HG03342 (cell line): ENCODE measurements around the gene MT1G.
"Not testable (repeated sequence)": the region's sequence is repeated elsewhere in the genome, so short reads cannot be mapped to it uniquely, and the experiment has no call there.

ENCODE experiments used
- ATAC-seq: cut with Tn5 transposase; IDR thresholded peaks from one replicate; pipeline ENCODE4 v1.9.1; 2021; ENCODE audit warnings: mild to moderate bottlenecking, moderate library complexity; ENCODE audit not compliant: unreplicated experiment

MT1G gene

DNA sequence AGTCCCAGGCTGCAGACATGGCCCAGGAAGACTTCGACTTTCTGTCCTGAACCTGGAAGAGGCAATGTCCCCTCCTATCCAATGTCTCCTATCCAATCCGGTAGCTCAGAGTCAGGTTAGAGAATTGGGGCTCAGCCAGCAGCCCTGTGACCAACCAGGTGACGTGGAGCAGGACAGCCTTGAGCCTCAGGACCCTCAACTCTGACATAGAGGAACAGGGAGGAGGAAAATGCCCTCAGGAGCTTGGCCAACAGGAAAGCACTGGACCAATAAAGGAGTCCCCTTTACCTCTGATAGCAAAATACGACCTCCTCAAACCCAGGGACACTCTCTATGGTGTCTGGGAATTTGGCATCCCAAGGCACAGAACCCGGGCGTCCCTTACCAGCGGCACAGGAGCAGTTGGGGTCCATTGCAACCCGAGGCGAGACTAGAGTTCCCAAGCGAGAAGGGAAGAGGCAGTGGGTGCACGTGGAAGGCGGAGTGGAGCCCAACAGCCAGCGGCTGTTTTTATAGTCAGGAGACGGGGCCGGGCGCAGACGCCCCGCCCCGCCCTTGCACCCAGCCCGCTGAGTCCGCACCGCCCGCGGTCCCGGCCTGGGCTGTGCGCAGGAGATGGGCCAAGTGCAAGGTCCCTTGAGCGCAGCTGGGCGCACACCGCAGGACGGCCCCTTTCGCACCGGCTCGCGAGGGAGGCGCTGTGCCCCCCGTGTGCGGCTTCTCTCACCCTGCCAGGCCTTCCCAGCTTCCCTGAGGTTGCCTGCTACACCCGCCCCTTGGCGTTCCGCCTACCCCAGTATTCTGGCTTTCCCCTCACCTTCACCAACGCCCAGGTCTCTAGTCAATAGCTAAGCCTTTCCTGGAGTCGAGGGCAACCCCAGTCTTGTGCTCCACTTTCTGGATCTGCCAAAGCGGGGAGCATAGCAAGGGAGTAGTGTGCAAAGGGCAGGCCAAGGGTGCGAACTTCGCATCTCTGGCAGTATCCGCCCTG lies at the start of gene MT1G:
Gene MT1G, minus strand, starts transcription at position 485 of the 991 bp plus-strand sequence. Its CDS starts 72 bp downstream, at position 413.
- no peak for ATAC-seq

- not testable (repeated sequence) for ATAC-seq
Measured at GRCh38 chr16:56717532-56717931, 49.7 kb upstream of the MT1G start.

DNA sequence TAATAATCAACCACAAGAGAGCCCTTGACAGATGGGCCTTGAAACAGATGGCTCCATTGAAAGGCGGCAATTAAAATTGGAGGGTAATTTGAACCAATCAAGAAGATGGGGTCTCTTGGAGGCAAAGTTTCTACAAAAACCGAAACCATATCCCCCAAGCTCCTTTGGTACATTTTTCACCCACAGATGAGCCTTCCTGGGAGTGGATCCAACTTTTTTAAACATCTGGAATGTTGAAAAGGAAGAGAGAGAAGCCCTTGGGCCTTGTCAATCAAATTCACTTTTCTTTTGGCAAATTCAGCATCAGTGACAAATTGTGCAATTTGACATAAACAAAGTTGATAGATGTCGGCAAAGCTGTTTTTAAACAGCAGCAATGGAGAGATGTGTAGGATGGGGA lies 48.9 kb upstream of the MT1G start:
- no peak for ATAC-seq

GRCh38 chr16:56715126-56715525 lies 47.3 kb upstream of the MT1G start:
- ATAC-seq = no peak

- no peak for ATAC-seq
Measured at GRCh38 chr16:56713794-56714193, 45.9 kb upstream of the MT1G start.

- no peak for ATAC-seq
Measured at GRCh38 chr16:56711862-56712261, 44.0 kb upstream of the MT1G start.

- no peak for ATAC-seq
Measured at GRCh38 chr16:56710181-56710737, 42.4 kb upstream of the MT1G start.

DNA sequence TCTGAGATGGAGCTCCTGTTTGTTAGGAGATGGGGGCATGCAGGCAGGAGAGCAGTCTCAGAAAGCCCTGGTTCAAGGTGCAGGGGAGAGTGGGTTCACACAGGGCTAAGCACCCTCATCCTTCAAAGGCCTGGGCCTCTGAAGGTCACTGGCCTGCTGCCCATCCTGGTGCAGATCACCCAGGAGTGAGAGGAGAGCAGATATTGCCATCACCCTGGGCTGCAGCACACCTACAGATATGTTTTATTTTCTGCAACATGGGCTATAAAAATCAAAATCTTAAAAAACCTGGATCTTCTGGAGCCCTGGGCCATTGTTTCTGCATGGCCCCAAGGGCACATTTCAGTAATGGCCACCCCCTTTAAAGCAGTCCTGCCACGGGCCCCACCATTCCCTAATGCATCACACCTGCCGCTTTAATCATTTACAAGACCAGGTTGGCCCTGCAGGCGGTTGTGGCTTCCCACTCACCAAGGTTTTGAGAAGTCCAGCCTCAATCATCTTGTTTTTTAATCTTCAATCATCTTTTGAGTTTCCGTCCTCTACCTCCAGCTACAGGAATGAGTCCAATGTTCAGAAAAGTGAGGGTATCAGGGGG lies 41.7 kb upstream of the MT1G start:
- ATAC-seq = no peak

DNA sequence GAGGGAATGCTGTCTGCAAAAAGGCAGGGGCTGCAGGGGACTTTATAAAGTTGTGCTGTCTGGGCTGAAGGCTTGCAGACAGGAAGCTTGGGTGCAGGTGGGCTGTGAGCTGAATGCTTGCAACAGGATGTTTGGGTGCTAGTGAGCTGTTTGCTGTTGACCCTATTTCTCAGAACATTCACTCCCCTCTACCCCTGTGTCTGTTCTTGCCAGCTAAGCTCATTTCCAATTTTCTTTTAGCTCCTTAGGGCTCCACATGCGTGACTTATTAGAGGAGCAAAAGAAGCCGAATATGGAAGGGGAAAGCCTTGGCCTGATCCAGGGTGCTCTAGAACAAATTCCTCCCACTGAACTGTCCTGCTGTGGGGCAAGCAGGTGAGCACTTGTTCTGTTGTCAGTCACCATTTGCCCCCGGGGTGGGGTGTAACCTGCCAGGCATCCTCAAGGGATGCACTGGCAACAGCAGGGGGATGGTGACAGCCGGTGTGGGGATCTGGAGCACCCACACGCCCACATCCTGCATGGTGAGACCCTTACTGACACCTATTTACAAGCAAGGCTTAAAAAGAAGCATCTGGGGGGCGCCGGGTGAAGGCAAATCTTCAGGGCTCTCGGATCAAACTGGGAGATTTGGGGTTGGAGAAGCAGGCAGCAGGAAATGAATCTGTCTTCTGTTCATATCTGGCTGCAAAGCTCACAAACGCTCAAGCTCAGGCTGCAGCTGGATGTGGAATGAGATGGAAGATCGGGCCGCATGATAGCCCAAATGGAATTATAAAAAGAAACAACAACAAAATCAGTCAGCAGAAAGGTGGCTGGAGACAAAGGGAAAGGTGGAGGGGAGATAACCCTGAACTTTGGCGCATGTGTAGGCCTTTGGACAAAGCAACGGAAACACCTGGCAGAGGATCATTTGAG lies 40.9 kb upstream of the MT1G start:
- ATAC-seq = no peak

GRCh38 chr16:56702836-56703235 lies 35.0 kb upstream of the MT1G start:
- ATAC-seq = no peak

DNA sequence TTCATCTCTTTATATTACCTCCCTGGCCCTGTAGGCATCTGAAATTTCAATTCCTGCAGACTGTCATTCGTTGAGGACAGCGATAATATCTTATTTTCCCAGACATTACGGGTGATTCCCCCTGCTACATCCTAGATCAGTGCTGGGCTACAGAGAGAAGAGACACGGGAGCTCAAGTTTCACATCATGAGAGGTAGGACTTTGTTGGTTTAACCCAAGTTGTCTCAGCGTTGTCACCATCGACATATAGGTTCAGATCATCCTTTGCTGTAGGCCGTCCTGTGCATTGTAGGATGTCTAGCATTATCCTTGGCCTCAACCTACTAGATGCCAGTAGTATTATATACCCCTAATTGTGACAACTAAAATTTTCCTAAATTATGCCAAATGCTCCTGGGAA lies 33.7 kb upstream of the MT1G start:
- ATAC-seq = no peak

- ATAC-seq = no peak
Measured at GRCh38 chr16:56700631-56701030, 32.8 kb upstream of the MT1G start.

DNA sequence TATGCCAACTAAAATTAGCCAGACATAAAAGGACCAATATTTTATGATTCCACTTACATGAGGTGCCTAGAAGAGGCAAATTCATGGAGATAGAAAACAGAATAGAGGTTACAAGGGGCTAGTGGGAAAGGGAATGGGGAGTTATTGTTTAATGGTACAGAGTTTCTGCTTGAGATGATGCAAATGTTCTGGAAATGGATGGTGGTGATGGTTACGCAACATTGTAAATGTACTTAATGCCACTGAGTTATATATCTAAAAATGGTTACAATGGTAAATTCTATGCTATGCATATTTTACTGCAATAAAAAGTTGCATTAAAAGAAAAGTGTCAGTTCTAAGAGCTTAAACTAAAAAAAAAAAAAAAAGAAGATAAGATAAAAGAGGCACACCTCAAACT lies 32.3 kb upstream of the MT1G start:
- ATAC-seq = no peak

GRCh38 chr16:56697456-56698155 lies 29.7 kb upstream of the MT1G start:
- no peak for ATAC-seq

DNA sequence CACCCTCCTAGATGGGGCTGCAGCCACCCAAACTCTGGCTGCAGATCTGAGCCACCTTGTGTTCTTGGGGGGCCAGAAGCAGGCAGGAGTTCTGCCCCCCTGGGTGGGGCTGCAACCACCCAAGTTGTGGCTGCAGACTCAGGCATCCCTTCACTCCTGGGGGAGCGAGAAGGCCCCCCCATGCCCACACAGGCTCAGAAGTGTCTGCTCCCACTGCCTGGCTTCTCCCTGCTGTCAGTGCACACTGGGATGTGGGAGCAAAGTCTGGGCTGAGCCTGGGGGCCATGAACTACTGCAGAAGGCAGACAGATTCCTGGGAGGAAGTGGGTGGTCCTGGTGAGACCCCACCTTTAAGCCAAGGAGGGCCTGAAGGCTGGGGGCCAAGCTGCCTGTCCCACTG lies 27.4 kb upstream of the MT1G start:
- no peak for ATAC-seq

- ATAC-seq = no peak
Measured at GRCh38 chr16:56691885-56692284, 24.0 kb upstream of the MT1G start.

DNA sequence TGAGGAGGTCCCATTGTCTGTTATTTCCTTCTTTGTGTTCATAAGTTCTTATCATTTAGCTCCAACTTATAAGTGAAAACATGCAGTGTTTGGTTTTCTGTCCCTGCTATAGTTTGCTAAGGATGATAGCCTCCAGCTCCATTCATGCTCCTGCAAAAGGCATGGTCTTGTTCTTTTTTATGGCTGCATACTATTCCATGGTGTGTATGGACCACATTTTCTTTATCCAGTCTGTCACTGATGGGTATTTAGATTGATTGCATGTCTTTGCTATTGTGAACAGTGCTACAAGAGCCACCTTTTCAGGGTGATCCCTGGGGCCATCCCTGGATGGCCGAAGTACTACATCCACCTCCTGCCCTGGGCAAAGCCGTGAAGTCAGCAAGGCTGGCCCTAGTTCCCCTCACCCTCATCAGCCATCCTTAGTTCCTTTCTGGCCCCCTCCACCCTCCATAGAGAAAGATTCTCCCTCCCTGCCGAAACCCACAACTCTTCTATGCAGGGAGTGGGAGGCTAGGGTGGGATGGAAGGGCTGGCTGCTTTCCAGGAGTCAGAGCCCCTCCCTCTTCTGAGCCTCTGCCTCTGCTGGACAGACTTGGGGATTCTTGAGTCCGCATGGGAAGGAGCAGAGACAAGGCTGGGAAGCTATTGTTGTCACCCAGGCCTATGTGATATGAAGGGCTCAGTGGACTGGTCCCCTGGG lies 22.7 kb upstream of the MT1G start:
- ATAC-seq = no peak

- ATAC-seq = no peak
Measured at GRCh38 chr16:56689171-56689570, 21.3 kb upstream of the MT1G start.

DNA sequence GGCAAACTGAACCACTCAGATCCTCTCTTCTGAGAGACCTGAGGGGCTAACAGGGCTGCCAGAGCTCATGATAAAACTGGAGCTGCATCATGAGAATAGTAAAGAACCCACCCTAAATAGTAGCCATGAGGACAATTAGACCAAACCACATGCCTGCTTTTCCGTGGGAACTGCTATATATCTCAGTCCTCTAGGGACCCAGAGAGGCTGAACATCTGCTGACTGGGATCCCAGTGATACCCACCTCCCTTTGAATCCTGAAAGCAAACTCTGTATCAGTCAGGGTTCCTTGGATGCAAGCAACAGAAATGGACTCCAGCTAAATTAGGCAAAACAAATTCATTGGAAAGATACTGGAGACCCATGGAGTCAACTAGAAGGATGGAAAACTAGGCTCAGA lies 20.9 kb upstream of the MT1G start:
- no peak for ATAC-seq

DNA sequence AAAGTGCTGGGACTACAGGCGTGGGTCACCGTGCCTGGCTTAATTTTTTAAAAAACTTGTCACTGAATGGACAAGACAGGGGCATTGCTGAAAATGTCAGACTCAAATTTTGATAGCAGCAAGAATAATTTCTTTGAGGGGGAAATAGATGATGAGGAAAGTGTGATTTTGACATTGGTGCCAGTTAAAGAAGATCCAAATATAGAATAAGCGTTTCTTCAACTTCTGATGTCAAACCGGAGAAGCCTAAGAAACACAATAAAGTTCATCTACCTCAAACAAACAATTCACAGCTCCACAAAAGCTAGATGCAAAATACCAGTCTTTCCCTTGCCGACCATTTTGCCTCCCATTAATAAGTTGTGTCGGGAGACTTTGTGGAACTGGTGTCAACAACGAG lies 18.9 kb upstream of the MT1G start:
- no peak for ATAC-seq
